ENCODE measurements around the gene ABCD2. TPM values are rescaled to one million over a fixed set of nuclear protein-coding genes. Genes with fewer than 3 reads are reported as not detected.

The ABCD2 gene
- total RNA-seq, 1 experiment from 2014 or later: not detected

DNA sequence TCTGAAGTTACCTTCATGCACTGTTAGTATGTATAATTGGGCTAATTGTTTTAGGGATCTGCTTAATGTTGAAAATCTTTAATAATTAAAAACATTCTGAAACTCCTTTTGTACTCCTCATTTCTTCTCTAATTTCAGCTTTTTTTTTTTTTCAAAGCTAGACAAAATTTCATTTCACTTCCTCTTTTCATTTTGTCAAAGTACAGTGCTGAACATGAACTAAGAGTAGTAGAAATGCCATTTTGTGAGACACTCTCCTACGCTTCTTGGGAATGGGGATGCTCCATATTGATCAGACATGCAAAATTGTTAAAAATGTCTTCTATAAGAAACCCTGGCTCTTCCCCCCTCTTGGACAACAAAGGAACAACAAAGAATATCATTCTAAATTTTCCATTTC lies 1.7 kb downstream of the ABCD2 start:
- no CpG with 5 or more reads among the region's 1 CpG for WGBS (ENCODE audit: extremely low coverage, insufficient read length, low lambda C conversion rate)
- TF ChIP-seq, protein P1, sequence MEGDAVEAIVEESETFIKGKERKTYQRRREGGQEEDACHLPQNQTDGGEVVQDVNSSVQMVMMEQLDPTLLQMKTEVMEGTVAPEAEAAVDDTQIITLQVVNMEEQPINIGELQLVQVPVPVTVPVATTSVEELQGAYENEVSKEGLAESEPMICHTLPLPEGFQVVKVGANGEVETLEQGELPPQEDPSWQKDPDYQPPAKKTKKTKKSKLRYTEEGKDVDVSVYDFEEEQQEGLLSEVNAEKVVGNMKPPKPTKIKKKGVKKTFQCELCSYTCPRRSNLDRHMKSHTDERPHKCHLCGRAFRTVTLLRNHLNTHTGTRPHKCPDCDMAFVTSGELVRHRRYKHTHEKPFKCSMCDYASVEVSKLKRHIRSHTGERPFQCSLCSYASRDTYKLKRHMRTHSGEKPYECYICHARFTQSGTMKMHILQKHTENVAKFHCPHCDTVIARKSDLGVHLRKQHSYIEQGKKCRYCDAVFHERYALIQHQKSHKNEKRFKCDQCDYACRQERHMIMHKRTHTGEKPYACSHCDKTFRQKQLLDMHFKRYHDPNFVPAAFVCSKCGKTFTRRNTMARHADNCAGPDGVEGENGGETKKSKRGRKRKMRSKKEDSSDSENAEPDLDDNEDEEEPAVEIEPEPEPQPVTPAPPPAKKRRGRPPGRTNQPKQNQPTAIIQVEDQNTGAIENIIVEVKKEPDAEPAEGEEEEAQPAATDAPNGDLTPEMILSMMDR (conservative IDR thresholded peaks at IDR 0.05): no peak
- no peaks in the 10 kb centered on the region for H3K4me1 ChIP-seq (ENCODE audit: insufficient read depth, low read length)

More for the DNA sequence above, 1.7 kb downstream of the ABCD2 start:
- DNase-seq: no peak
- Histone ChIP-seq H3K18ac (ENCODE audit: insufficient read length, low read depth, low read length) (no peak overlapping the region), H3K79me2 (ENCODE audit: insufficient read depth, low read length) (no peaks in the 10 kb centered on the region), H3K4me2 (ENCODE audit: insufficient read depth, insufficient read length, low read length) (no peak overlapping the region), H2BK5ac (ENCODE audit: insufficient read length, low read length) (no peak overlapping the region), H3K27me3 (ENCODE audit: insufficient read depth, low read length) (no peaks in the 10 kb centered on the region), H3T11ph (ENCODE audit: low read length) (no peak overlapping the region), H4K20me1 (ENCODE audit: control insufficient read depth, insufficient read depth, insufficient read length) (no peaks in the 10 kb centered on the region), H4K5ac (ENCODE audit: insufficient read length, low read depth, low read length) (no peak overlapping the region), H3K9me3 (ENCODE audit: control insufficient read depth, low read depth, low read length) (no peaks in the 10 kb centered on the region), H2AFZ (ENCODE audit: low read length) (no peak overlapping the region), H3K23ac (ENCODE audit: insufficient read length, low read depth, low read length) (no peak overlapping the region), H2BK120ac (ENCODE audit: low read depth, low read length, poor library complexity, severe bottlenecking) (no peak overlapping the region), H3K27ac (ENCODE audit: insufficient read length, low read depth, low read length) (no peak overlapping the region), H2BK20ac (ENCODE audit: low read depth, low read length, poor library complexity, severe bottlenecking) (no peak overlapping the region), H2AK5ac (ENCODE audit: insufficient read length, low read length) (no peak overlapping the region), H4K91ac (ENCODE audit: insufficient read length, low read depth, low read length) (no peak overlapping the region), H2BK15ac (ENCODE audit: low read depth, low read length) (no peak overlapping the region), H3K79me1 (ENCODE audit: insufficient read depth, low read depth, low read length, poor library complexity, severe bottlenecking) (no peaks in the 10 kb centered on the region), H3K56ac (ENCODE audit: insufficient read length, low read depth, low read length) (no peak overlapping the region), H3K9ac (ENCODE audit: extremely low read depth, insufficient read length, low read length) (no peak overlapping the region), H3K4ac (ENCODE audit: low read depth, low read length) (no peak overlapping the region), H2BK12ac (ENCODE audit: insufficient read length, low read depth, low read length) (no peak overlapping the region), H3K14ac (ENCODE audit: insufficient read depth, low read length) (no peak overlapping the region), H3K23me2 (ENCODE audit: insufficient read length, low read depth, low read length, poor library complexity, severe bottlenecking) (peaks cover 3% of the 10 kb centered on the region), H4K8ac (replicated peaks; ENCODE audit: insufficient read length, low read depth, low read length) (no peak overlapping the region)
- H3K27ac Mint-ChIP-seq: no peak overlapping the region
- peaks cover 13% of the 10 kb centered on the region for H3K27me3 Mint-ChIP-seq (ENCODE audit: low read depth)
- no peaks in the 10 kb centered on the region for H3K9me3 Mint-ChIP-seq
- no peak overlapping the region for H3K4me3 Mint-ChIP-seq
- H3K4me1 Mint-ChIP-seq: peaks cover 4 to 5% of the 10 kb centered on the region in 2 experiments
- no peaks in the 10 kb centered on the region for H3K36me3 Mint-ChIP-seq (ENCODE audit: insufficient read depth in 1 of 3, low read depth in 3 of 3)

Data from H9 (cell line).